ENCODE measurements around the gene RELN.

Gene RELN

GRCh38 chr7:103714376-103714927 lies 275.0 kb downstream of the RELN start:
- TF ChIP-seq CTCF (IDR thresholded peaks at IDR 0.05; ENCODE audit: extremely low read depth, missing control alignments), result no peak
- DNase-seq (ENCODE audit: low spot score), result no peak

GRCh38 chr7:103712991-103713778 lies 276.3 kb downstream of the RELN start:
- DNase-seq (ENCODE audit: low spot score), result no peak
- TF ChIP-seq CTCF (IDR thresholded peaks at IDR 0.05; ENCODE audit: extremely low read depth, missing control alignments), result no peak

GRCh38 chr7:103711413-103711812 lies 278.0 kb downstream of the RELN start:
- no peak for TF ChIP-seq CTCF (IDR thresholded peaks at IDR 0.05; ENCODE audit: extremely low read depth, missing control alignments)
- no peak for DNase-seq (ENCODE audit: low spot score)

- DNase-seq (ENCODE audit: low spot score), result no peak
- no peak for TF ChIP-seq CTCF (IDR thresholded peaks at IDR 0.05; ENCODE audit: extremely low read depth, missing control alignments)
Observed at GRCh38 chr7:103710247-103710646, 279.2 kb downstream of the RELN start.

- no peak for DNase-seq (ENCODE audit: low spot score)
Observed at GRCh38 chr7:103706805-103707204, 282.7 kb downstream of the RELN start.

GRCh38 chr7:103705542-103705941 lies 283.9 kb downstream of the RELN start:
- no peak for TF ChIP-seq CTCF (IDR thresholded peaks at IDR 0.05; ENCODE audit: extremely low read depth, missing control alignments)
- no peak for DNase-seq (ENCODE audit: low spot score)

More at GRCh38 chr7:103706805-103707204, 282.7 kb downstream of the RELN start:
- TF ChIP-seq CTCF (IDR thresholded peaks at IDR 0.05; ENCODE audit: extremely low read depth, missing control alignments), result no peak

- DNase-seq (ENCODE audit: low spot score), result no peak
- no peak for TF ChIP-seq CTCF (IDR thresholded peaks at IDR 0.05; ENCODE audit: extremely low read depth, missing control alignments)
Observed at GRCh38 chr7:103704701-103705100, 284.8 kb downstream of the RELN start.

Measured in GM20000 (cell line).